Measurements from ENCODE around the gene SGK1.

SGK1 gene

GRCh38 chr6:134168590-134169208 is 149.2 kb downstream of the SGK1 start:
- DNase-seq (ENCODE audit: low spot score), result no peak

DNA sequence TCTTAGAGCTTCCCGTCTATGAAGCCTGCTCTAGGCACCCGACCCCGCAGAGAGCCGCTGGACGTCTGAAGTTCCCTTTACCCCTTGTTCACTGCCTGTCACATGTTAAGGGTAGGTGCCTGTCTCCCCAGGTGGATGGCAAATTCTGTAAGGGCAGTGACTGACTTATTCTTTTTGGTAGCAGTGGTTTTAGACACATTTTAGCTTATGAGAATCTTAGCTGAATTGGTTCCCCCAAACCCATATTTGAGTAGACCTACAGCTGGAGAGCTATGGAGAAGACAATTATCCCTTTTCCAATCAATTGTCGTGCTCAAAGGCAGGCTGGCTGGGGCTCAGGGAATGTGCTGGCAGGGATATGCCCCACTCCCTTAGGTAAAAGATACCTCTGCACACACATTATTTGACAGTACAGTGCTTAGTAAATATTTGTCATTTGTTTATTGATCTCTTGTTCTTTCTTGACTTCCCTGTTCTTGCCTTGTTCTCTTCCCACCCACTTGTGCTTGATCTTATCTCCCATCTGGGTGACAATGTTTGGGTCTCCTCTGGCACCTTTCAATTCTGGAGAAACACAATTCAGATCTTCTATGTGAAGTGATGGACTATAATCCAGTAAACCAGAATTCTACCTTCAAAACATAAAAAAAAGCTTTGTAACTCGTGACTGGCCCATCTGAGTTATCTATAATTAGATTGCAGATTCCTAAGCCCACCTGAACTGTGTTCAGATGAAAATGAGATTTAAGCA is 151.2 kb downstream of the SGK1 start:
- DNase-seq (ENCODE audit: low spot score), result no peak

DNA sequence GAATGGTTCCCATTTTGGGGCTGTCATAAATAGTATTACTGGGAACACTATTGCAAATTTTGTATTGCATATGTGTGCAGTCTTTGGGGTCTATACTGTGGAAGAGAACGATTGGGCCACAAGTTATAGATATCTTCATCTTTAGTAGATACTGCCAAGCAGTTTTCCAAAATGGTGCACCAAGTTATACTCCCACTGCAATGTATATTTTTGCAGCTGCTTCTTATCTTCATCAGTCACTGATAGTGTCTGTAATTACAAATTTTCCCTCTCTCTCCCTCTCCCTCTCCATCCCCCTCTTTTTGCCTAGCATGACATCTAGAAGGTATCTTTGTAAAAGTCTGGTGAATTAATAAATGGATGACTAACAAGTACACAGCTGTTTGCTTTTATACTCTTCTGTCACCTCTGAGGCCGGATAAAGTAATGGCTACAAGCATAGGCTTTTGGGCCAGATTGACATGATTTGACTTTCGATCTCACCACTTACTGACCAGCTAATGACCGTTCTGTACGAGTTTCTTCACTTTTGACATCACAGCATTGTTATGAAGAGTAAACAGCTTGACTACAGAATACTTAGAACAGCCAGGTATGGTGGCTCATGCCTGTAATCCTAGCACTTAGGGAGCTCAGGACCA is 152.2 kb downstream of the SGK1 start:
- DNase-seq (ENCODE audit: low spot score), result no peak

- no peak for DNase-seq (ENCODE audit: low spot score)
Measured at GRCh38 chr6:134164300-134164699, 153.6 kb downstream of the SGK1 start.

GRCh38 chr6:134162932-134163331 is 155.0 kb downstream of the SGK1 start:
- no peak for DNase-seq (ENCODE audit: low spot score)

- DNase-seq (ENCODE audit: low spot score), result no peak
Measured at GRCh38 chr6:134161041-134161440, 156.9 kb downstream of the SGK1 start.

DNA sequence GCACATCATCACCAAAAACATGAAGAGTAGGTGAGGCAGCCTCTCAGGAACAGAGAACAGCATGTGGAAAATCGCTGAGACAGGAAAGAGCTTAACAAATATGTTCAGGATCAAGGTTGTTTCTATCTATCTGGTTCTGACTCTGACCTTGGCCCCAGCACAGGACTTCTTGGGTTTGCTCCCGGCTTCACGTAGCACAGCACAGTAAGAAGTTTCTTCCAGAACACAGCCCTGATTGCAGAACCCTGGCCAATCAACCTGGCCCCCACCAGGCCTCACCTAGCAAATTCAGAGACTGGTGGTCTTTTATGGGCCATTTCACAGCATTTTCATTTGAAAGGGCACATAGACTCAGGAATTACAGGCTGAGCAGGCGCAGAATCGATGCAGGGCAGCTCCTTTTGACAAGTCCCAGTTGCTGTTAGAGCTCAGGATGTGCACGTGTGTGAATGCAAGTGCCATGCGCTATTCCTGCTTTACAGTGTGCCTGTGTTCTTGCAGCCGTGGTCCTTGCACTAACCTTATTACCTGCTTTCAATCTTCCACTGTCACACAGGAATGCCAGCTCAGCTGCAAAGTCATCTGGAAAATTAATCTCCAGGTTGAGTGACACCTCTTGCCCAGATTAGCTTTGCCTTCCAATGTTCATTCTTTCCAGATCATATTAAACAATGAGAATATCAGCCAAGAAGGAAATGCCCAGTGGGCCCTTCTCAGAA is 165.0 kb downstream of the SGK1 start:
- no peak for DNase-seq (ENCODE audit: low spot score)

- no peak for DNase-seq (ENCODE audit: low spot score)
Measured at GRCh38 chr6:134148566-134148965, 169.3 kb downstream of the SGK1 start.

DNA sequence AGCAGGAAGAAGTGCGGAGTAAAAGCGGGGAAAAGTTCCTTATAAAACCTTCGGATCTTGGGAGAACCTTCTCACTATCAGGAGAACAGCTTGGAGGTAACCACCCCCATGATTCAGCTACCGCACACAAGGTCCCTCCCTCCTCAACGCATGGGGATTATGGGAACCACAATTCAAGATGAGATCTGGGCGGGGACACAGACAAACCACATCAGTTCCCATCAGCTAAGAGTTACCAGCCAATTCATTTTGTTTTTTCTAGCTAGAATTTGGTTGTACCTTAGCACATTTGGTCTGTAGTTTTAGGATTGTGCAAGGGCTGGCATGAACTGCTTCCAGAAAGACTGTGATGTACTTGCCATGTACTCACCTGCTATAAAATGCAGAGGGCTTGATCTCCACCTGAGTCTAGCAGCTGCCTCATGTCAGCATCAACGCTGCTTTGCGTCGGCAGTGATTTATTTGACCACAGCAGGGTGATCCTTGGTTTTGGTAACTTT is 170.8 kb downstream of the SGK1 start:
- DNase-seq (ENCODE audit: low spot score), result no peak

DNA sequence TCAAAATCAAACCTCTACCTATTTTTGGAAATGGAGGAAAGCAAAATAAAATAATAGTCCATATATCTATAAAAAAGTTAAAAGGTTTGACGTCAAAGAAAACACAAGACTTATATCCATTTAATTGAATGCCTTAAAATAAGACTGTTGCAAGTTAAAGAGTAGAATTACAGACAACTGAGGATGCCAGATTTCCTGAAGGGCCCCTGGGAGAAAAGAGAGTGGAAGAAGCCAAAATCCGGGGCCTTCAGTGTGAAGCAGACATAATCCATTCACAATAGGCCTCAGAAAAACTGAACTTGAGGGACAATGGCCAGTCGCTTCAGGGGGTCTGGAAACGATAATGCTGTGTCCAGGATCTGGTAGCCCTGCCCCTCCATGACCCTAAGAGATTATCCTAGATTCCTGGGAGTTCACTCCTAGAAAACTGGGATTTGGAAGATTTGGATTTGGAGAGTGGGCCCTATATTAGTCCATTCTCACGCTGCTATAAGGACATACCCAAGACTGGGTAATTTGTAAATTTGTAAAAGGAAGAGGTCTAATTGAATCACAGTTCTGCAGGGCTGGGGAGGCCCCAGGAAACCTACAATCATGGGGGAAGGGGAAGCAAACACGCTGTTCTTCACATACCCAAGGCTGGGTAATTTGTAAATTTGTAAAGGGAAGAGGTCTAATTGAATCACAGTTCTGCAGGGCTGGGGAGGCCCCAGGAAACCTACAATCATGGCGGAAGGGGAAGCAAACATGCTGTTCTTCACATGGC is 171.5 kb downstream of the SGK1 start:
- DNase-seq (ENCODE audit: low spot score), result no peak

GRCh38 chr6:134145786-134146185 is 172.1 kb downstream of the SGK1 start:
- no peak for DNase-seq (ENCODE audit: low spot score)

DNA sequence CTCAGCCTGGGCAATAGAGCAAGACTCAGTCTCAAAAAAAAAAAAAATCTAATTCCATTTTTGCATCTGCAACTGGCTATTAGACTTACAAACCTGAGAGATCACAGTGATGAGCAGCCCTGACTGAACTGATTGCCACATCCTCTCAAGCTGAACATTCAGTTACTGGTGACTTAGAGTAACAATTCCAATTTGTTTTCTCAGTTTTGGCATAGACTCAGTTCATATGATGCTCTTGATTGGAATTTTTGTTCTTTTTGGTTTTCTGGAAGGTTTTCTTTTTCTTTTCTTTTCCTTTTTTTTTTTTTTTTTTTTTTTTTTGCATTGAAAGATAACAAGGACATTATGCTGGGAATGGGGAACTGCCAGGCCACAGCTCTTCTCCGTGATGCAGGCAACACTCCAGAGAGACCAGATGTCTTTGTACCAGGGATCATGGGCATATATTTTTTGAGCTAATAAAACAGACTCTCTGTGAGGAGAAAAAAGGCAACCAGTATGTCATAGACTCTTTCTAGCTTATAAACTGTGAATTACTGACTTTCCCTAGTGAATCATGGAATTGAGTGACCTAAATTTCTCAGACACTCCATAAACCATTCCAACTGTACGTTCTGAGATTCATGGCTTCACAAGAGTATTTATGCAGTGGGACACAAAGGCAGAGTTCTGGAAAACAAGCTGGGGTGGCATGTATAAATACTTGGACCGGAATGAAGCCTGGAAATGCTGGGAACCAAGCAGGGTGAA is 179.5 kb downstream of the SGK1 start:
- DNase-seq (ENCODE audit: low spot score), result no peak

DNA sequence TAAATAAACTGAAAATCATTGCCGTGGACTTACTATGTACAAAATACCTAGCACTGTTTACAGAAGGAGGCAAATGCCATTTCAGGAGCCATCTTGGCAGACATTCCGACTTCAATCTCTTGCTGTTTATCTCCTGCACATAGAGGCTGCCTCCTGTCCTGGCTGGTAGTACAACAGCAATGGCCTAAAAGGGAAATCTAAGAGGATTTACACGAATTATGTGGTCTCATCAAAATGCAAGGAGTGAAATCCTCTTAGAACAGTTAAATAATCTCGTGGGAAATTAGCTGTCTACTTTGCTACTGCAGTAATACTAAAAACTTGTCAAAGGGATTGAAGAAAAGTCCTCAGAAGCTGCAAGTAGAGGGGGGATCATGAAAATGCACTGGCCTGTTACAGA is 183.3 kb downstream of the SGK1 start:
- no peak for DNase-seq (ENCODE audit: low spot score)

DNA sequence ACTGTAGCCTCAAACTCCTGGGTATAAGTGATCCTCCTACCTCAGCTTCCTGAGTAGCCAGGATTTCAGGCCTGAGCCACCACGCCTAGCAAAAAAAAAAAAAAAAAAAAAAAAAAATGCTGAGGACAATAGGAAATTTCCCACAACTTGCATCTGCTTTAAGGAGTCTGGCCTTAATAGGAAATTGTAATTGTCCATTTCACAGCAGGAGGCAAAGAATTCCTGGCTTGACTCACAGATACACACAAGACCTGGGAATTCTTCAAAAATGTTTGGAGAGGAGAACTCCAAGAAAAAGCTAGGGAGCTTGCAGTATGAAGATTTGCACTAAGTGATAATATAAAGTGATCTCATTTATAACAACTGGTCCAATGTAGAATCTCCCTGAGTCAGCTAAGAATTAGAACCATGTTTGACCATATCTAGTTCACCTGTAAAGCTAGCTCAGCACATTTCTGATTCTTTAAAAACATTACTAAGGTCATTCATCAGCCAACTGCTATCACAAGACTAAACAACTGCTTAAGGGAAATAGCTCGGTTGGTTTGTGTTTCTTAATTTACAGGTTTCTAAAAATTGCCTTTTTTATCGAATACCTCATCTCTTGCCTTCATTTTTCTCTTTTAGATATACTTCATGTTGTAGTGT is 185.3 kb downstream of the SGK1 start:
- no peak for DNase-seq (ENCODE audit: low spot score)

DNA sequence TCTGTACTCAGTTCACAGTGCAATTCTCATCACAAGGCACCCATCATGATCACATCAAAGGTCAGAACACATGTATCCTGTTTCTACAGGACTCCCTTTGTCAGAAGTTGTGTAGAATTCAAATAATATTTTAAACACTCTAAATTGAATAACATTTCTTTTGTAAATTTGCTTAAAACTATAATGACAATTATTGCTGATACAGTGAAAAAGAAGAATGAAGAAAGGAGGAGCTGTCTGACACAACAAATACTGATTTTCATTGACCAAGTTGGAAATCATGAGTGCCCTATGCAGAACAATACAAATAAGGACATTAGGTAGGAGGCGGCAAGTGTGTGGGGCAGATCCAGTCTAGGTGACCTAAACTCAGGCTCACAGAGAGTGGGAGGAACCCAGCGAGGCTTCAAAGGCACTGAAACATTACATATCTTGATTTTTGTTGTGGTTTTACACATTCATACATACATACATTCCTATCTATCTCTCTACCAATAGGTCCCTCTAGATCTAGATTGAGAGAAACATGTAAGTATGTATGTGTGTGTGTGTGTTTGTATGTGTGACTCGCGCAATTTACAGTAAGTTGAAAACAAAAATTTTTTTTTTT is 186.3 kb downstream of the SGK1 start:
- DNase-seq (ENCODE audit: low spot score), result no peak

DNA sequence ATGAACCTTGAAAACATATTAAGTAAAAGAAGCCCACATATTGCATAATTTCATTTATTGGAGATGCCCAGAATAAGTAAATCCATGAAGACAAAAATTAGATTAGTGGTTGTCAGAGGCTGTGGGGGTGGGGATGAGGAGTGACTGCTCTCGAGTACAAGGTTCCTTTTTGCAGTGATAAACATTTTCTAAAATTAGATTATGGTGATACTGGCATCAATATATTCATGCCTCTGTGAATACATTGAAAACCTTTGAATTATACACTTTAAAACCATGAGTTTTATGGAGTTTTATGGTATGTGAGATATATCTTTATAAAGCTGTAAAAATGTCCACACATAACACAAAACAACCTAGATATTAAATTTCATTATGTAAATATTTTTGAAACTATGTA is 189.8 kb downstream of the SGK1 start:
- DNase-seq (ENCODE audit: low spot score), result no peak

GRCh38 chr6:134123666-134124208 is 194.2 kb downstream of the SGK1 start:
- DNase-seq (ENCODE audit: low spot score), result no peak

DNA sequence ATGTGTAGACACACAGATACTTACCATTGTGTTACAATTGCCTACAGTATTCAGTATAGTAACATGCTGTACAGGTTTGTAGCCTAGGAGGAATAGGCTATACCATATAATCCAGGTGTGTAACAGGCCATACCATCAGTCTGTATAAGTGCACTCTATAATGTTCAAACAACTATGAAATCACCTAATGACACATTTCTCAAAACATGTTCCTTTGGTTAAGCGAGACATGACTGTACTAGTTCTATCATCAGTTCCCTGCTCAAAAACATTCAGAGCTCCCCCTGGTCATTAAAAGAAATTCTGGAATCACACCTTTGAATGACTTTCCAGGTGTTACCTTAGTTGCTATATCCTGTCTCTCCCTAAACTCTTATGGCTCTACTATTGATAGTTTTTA is 195.1 kb downstream of the SGK1 start:
- no peak for DNase-seq (ENCODE audit: low spot score)

DNA sequence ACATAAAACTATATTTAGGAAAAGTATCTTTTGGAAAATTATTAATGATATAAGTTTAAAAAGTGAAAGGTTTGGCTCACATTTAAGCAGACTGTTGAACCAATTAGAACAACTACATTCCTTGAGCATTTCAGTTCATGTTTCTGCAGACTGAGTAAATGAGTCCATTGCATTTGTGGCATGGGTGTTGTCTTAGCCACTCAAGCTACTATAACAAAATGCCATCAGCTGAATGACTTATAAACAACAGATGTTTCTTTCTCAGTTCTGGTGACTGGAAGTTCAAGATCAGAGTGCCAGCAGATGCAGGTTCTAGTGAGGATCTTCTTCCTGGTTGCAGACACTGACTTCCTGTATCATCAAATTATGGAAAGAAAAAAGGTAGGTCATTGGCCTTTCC is 198.4 kb downstream of the SGK1 start:
- no peak for DNase-seq (ENCODE audit: low spot score)
